GM21576 (cell line): Measurements from ENCODE around the gene CEP95.
"Not testable (repeated sequence)": the region's sequence is repeated elsewhere in the genome, so short reads cannot be mapped to it uniquely, and the experiment has no call there.

Experiments used
- ATAC-seq: cut with Tn5 transposase; IDR thresholded peaks from one replicate; pipeline ENCODE4 v1.9.1; 2021; ENCODE audit warnings: mild to moderate bottlenecking, moderate library complexity; ENCODE audit not compliant: unreplicated experiment

Gene CEP95

GRCh38 chr17:64506576-64507412 lies at the start of gene CEP95:
CEP95 (plus strand) TSS chr17:64506977; CDS start chr17:64507098, 121 bp downstream.
- peak; percentile 57 for ATAC-seq

GRCh38 chr17:64457156-64457555 lies 49.6 kb upstream of the CEP95 start:
- ATAC-seq: no peak

GRCh38 chr17:64458756-64459155 lies 48.0 kb upstream of the CEP95 start:
- ATAC-seq: no peak

GRCh38 chr17:64459284-64459747 lies 47.5 kb upstream of the CEP95 start:
- no peak for ATAC-seq

GRCh38 chr17:64459818-64460217 lies 47.0 kb upstream of the CEP95 start:
- ATAC-seq: not testable (repeated sequence)

- no peak for ATAC-seq
Measured at GRCh38 chr17:64460955-64461354, 45.8 kb upstream of the CEP95 start.

GRCh38 chr17:64461788-64462187 lies 45.0 kb upstream of the CEP95 start:
- ATAC-seq: no peak

GRCh38 chr17:64466019-64466735 lies 40.6 kb upstream of the CEP95 start:
- ATAC-seq: no peak

GRCh38 chr17:64466834-64467233 lies 39.9 kb upstream of the CEP95 start:
- ATAC-seq: not testable (repeated sequence)

- ATAC-seq: no peak
Measured at GRCh38 chr17:64470625-64471024, 36.2 kb upstream of the CEP95 start.

GRCh38 chr17:64471440-64471839 lies 35.3 kb upstream of the CEP95 start:
- no peak for ATAC-seq

- ATAC-seq: no peak
Measured at GRCh38 chr17:64472564-64472963, 34.2 kb upstream of the CEP95 start.

- ATAC-seq: no peak
Measured at GRCh38 chr17:64477849-64478248, 28.9 kb upstream of the CEP95 start.

GRCh38 chr17:64480951-64481350 lies 25.8 kb upstream of the CEP95 start:
- no peak for ATAC-seq

GRCh38 chr17:64484380-64484779 lies 22.4 kb upstream of the CEP95 start:
- no peak for ATAC-seq

- ATAC-seq: no peak
Measured at GRCh38 chr17:64488301-64488700, 18.5 kb upstream of the CEP95 start.

- ATAC-seq: no peak
Measured at GRCh38 chr17:64491034-64491860, 15.5 kb upstream of the CEP95 start.

- ATAC-seq: no peak
Measured at GRCh38 chr17:64491994-64492393, 14.8 kb upstream of the CEP95 start.

- no peak for ATAC-seq
Measured at GRCh38 chr17:64492481-64493109, 14.2 kb upstream of the CEP95 start.

- ATAC-seq: no peak
Measured at GRCh38 chr17:64494121-64494520, 12.7 kb upstream of the CEP95 start.

- ATAC-seq: not testable (repeated sequence)
Measured at GRCh38 chr17:64495300-64495699, 11.5 kb upstream of the CEP95 start.
